IPS DF 4.7 (cell line): ENCODE results near the gene TRIO.
A peak's percentile ranks its signal among the peaks of the same experiment; 100 is the strongest.

Source experiments
- DNase-seq: peaks from one replicate; pipeline ENCODE4 v3.0.0-alpha.2; 2013; ENCODE audit warnings: low spot score; ENCODE audit errors: extremely low read depth

The TRIO gene

DNA sequence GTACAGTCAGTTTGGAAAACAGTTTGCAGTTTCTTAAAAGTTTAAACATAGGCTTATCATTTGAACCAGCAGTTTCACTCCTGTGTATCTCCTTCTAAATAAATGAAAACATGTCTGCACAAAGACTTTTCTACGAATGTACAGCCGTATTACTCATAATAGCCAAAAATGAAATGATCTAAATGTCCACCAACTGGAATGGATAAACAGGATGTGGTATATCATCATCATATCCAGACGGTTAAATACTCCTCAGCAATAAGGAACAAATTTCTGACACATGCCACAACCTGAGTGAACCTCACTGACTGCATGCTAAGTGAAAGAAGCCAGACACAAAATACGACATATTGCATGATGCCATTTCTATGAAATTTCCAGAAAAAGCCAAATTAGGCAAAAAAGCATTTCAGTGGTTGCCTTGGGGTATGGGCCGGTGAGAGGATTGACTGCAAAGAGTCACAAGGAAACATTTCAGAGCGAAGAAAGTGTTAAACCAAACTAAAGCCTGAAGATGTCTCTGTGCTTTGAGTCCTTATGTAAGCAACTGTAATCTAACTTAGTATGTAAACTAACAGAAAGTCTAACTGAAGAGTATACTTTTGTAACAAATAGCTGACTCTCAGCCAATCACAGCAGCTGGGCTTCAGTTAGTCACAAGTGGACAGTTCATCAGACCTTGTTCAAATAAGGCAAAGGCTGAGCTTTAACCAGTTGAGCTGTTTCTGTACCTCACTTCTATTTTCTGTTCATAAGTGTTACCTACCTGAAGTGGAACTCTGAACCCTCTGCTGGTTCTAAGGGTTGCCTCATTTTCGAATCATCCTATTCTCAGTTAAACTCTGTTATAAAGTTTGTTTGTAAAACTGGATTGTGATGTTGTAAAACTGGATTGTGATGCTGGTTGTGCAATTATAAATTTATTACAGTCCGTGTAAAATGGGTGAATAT lies 65.2 kb downstream of the TRIO start:
- no peak for DNase-seq

DNA sequence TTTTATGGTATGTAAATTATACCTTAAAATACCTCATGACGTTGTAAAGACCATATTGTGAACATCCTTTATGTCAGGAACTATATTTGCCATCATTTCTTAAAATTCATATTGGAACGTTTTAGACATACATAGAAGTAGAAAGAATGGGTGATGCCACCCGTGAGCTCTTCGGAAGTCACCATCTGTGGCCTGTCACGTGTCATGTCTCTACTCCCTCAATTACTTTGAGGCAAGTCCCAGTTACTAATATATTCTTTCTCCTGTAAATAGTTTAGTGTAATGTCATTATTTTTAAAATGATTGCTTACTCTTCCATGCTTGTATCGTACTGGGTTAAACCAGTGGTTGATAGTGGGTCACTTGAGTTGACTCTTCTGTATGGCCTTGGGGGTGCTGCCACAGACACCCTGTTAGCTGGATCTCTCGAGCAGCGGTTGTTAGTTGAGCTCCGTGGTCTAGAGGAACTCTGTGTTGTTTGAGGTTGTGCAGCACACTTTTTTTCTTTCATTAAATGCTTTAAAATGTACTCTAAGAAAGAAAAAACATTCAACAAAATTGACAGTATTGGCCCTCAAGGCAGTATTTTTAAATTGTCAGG lies 66.2 kb downstream of the TRIO start:
- DNase-seq, result no peak

DNA sequence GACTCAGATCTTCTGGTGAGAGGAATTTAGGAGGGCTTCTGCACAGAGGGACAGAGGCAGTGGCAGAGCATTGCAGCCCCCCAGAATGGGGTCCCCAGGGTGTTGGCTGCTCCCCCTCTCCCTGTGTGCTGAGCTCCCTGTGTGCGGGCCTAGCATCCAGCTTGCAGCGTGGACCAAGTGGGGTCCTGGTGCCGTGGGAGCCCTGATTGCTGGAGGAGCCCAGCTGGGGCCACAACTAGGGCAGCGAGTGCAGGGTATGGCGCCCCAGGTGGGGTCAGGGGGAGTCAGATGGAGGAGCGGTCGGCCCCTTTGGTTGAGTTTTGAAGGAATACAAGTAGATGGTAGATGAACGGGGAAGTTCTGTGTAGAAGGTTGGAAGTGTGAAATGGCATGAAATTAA lies 66.7 kb downstream of the TRIO start:
- no peak for DNase-seq

DNA sequence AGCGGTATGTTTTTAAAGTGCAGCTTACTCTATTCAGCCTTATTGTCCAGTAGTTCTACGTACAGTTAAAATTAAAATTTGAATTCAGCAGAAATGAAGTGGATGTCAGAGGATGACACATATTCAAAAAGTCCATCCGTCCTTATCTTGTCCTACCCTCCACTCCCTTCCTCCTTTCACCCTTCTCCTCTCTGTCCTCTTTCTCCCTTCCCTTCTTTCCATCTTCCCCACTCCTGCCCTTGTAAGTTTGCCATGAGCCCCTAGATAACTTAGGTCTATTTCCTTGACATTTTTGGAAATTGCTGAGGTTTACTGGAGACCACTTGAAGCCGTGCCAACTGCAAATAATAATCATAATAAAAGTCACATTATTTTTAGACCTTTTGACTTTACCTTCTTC lies 67.6 kb downstream of the TRIO start:
- no peak for DNase-seq

DNA sequence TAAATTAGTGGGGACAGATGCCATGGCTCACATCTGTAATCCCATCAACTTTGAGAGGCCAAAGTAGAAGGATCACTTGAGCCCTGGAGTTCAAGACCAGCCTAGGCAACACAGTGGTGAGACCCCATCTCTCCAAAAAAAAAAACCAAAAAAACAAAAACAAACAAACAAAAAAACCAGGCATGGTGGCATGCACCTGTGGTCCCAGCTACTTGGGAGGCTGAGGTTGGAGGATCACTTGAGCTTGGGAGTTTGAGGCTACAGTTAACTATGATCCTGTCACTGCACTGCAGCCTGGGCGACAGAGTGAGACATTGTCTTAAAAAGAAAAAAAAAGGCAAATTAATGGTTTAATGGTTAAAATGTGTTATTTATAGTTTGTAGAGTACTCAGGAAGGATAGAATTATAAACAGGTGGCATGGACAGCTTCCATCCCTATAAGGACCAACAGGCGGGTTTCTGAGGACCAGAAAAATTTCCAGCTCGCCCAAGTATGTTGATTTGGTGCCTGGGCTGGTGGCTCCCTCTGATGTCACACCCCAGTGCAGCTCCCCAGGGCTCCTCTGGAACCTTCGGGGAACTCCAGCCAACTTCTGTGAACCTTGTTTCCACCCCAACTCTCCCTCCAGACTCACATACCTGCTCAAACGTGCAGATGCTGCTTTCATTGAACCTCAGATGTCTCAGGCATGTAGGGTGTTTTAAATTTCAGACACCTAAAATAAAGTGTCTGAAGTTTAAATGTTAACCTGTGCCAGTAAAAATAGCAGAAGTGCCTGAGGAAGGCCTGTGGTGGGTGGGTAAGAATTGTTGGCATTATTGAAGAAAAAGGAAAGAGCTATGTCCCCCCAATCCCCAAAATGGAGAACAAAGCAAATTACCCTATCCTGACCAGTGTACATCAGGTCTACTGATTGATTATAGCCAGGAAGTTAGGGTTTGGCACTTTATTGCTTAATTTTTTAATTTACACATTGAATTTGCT lies 69.0 kb downstream of the TRIO start:
- DNase-seq, result no peak

DNA sequence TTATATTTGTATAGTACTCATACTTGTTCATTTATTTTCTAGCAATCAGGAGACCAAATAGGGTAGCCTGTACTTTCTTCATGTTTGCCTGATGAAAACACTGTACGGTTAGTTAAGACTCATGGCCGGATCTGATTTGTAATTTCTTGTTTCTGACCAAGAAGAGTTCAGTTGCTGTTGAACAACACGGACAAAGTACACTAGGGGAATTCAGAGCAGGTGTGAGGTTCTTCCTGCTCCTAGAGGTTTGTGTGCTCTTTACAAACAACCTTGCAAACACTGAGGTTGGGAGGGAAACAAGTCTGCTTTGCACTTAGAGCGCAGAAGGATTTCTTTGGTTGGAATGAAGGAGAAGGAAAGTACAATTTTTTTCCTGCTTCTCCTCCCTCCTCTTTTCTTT lies 69.7 kb downstream of the TRIO start:
- no peak for DNase-seq

DNA sequence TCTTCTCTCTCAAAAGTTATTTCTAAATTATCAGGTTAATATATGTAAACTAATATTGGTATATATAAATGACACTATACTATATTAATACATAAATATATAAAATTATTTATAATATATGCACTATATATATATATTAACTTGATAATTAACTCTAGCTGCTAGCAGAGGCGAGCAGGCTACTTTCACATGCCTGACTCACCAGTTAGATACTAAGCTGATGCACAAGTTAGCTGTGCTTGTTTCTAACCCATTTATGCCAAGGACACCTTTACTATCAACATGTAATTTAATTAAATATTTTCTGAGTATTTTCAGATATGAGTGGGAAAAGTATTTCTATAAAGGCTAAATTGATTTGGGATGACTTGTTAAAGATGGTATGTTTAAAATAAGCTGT lies 70.1 kb downstream of the TRIO start:
- no peak for DNase-seq

DNA sequence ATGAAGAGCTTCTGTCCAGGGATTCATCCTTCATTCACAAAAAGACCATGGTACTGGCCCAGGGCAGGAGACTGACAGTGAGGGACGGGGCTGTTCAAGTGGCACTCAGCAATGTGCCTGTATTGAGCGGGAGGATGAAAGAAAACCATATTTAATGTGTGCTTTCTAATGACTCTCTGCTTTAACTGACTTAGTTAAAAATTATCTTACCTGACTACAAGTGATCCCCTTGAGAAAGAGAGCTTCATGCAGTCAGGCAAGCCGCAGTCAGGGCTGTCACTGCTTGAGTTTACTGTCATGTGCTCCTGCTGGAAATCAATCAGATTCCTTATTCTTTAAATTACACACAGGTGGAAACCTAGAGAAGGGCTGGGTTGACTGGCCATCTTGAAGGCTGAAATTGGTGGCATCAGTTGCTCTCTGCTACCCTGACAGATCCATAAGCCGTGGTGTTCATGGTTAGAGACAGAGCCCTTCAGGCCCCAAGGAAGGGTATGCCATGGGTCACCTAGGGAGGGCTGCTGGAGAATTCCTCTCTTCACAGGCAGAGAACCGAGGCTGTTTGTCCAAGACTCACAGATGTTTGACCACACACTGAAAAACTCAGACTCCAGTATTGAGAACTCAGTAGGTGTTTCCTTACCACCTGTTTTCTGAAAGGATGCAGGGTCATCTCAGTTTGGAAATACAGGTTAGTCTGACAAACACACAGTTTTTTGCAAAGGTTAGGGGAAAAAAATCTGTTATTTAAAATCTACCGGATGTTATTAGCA lies 70.9 kb downstream of the TRIO start:
- no peak for DNase-seq

DNA sequence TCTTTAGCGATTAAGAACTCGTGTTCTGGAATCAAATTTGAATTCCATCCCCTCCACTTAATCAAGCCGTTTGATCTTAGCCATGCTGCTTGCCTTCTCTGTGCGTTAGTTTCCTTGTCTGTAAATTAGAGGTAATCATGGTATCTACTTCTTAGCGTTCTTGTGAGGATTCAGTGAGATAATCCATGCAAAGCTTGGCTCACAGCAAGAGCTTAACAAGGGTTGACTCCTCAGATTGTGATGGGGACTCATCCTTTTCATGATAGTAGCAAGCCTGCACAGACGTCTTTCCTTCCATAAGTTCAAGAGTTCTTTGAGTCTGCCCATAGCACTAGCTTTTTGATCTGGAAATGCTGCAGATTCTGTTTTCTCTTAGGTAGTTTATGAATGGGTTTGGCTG lies 72.8 kb downstream of the TRIO start:
- DNase-seq, result no peak

DNA sequence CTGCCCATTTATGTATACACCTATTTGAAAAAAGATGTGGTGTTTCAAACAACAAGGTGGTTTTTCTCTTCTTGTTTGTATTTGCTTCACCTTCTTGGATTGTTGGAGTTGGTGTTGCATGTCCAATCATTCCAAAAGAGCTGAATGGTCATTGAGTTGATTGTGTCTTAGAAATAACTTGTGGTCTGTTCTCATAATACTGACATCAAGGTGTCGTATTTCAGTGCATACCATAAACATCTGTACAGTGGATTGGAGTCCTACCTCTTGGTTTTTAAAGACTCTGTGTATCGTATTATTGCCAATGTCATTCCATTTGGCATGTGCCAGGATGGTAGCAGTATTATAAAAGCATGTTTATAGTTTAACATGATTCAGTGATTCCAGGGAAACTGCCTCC lies 73.2 kb downstream of the TRIO start:
- no peak for DNase-seq

DNA sequence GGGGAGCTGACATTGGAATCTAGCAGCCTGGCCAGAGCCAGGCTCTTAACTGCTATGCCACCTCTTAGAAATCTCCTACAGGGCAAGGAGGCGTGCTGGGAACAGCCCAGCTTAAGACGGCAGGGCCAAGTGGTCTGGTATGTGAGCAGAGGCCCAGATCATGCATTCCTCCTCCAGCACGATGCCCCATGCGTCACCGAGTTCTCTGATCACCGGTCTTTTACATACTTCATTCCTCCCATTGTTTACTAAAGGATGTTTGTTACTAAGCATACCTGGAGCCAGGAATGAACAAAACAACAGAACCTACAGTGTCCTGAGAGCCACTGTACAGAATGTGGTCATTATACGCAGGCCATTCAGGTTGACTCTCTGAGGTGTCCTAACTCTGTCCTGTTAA lies 73.8 kb downstream of the TRIO start:
- peak; percentile 36 for DNase-seq

DNA sequence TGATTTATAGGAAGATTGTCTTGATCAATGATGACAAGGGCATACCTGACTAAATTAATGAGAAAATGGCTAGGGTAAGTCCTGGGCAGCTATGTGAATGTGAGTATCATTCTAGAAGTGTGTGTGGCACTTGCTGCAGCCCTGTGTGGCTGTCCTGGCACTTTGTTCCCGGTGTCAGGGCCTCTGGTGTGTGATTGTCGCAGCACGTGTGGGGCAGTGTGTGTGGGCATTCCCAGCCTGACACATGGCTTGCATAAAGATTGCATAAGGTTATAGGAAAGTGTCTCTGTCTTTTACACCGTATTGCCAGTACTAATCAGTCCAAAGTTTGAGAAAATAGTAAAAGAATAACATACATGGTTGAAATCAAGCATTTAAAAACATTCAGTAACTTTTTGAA lies 74.4 kb downstream of the TRIO start:
- no peak for DNase-seq

DNA sequence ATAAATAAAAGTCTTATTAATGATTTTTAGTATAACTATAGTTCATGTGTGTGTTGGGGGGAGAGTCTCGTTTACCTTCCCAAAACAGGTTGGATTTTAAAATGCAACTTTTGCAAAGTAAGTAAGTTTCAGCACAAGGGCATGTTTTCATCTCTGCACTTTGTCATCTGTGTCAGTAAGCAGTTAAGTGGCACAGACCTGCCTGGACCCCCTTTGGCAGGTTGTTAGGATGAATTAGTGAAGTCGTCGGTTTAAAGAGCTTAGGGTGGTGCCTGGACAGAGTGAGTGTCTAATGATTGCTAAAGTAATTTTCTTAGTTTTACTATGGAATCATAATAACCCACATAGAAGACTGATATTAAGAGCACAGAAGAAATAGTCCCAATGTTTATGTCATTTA lies 74.9 kb downstream of the TRIO start:
- no peak for DNase-seq

DNA sequence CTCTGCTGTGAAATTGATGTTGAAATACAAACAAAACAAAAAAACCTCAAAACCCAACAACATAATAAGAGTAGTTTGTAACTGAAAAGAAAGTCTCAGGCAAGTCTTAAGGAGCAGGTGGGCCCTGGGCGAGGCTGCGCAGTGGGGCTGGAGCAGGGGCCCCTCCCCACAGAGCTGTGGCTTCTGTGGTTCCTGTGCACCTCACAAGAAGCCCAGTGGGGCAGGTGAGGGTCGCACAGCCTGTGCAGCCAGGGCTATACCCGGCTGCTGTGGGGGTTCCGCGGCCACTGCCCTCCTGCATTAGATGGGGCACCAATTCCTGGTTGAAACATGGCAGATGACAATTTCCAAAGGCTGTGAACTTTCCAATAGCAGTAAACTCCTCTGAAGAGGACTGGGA lies 75.3 kb downstream of the TRIO start:
- DNase-seq, result no peak

DNA sequence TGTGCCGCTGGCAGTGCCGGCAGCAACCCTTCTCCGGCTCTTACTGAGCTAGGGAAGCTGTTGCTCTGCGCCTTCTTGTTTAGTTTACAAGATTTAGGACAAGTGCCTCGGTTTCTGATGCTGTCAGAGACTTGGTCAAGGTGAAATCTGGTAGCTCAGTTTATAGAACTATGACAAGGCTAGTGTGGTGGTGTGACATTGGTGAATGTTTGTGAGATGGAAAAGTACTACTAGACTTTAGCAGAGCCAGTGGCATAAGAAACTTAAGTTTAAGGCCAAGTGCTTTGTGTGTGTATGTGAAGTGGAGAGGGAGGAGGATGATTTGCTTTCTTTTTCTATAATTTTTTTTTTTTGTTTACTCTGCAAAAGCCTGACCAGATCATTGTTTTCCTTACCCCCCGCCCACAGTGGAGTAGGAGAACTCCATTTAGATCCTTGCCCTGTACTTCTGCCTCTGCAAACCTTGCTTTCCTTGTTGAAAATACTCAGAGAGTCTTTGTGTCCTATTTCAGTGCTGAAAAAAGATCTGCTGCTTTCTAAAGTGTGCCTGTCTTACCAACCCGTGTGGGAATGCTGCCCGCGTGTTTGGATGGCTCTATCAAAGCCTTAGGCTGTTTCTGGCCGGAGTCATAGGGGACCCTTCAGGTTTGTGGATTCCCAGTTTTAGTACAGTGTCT lies 75.9 kb downstream of the TRIO start:
- DNase-seq, result no peak

DNA sequence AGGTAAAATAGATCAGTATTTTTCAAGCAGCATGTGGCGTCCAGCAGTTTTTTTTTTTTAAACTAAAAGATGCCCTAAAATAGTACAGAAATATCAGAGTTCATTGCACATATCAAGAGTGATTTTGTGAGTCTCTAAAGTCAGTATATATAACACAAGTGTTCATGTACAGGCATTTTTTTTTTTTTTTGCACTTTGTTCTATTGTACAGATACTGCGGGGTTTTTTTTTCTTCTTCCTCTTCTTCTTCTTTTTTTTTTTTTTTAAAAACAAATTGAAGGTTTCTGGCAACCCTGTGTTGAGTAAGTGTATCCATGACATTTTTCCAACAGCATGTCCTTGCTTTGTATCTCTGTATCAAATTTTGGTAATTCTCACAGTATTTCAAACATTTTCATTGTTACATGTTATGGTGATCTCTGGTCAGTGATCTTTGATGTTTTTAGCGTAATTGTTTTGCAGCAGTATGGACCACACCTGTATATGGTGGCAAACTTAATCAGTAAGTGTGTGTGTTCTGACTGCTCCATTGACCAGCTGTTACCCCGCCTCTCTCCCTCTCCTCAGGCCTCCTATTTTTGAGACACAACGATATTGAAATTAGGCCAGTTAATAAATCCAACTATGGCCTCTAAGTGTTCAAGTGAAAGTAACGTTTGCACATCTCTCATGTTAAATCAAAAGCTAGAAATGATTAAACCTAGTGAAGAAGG lies 76.8 kb downstream of the TRIO start:
- no peak for DNase-seq

DNA sequence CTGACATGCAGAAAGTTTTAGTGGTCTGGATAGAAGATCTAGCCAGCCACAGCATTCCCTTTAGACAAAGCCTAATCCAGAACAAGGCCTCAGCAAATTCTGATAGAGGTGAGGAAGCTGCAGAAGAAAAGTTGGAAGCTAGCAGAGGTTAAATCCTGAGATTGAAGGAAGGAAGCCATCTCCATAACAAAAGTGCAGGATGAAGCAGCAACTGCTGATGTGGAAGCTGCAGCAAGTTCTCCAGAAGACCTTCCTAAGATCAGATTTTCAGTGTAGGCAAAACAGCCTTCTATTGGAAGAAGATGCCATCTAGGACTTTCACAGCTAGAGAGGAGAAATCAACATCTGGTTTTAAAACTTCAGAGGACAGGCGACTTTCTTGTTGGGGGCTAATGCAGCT lies 77.5 kb downstream of the TRIO start:
- no peak for DNase-seq

DNA sequence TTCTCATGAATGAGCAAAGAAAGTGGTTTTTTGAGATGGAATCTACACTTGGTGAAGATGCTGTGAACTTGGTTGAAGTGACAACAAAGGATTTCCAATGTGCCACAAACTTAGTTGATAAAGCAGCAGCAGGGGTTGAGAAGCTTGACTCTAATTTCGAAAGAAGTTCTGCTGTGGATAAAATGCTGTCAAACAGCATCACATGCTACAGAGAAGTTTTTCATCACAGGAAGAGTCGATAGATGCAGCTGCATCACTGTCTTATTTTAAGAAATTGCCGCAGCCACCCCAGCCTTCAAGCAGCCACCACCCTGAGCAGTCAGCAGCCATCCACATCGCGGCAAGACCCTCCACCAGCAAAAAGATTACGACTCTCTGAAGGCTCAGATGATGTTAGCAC lies 78.6 kb downstream of the TRIO start:
- DNase-seq, result no peak

DNA sequence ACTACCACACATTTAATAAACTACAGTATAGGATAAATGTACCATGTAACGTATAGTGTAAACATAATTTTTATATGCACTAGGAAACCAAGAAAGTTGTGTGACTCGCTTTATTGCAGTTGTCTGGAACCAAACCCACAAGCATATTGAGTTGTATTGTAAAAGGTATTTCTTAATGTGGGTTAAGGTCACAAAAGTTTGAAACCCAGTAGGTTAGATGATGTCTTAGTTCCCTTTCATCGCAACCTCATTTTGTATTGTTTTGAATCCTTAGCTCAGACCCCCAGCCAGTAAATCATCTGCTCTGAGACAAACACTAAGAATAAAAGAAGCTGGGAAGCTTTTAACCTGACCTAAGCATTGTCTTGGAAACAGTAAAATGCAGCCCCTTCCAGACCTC lies 79.1 kb downstream of the TRIO start:
- no peak for DNase-seq

DNA sequence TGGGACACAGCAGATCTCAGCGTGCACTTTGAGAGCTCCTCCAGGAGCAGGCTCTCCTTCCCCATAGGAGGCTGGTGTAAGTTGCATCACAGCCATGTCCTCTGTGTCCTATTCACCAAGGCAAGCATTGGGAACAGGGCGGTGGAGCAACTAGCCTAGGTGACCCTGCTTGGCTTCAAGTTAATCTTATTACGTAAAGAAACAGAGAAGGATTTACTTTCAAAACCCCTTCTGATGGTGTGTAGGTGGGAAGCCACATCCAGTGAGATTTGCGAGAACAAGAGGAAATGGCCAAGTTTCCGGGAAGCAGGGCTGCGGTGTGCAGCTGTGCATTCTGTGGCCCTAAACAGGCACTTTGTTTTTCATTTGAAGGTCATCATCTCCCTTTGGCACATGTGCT lies 80.2 kb downstream of the TRIO start:
- no peak for DNase-seq
